SK-N-MC (cell line): ENCODE data around the gene CREBRF.
"Not testable (repeated sequence)": the region's sequence is repeated elsewhere in the genome, so short reads cannot be mapped to it uniquely, and the experiment has no call there.

ENCODE experiments used
- DNase-seq: peaks from one replicate; pipeline ENCODE4 v3.0.0-alpha.2; 2011; ENCODE audit warnings: low read depth, low spot score
- H3K27ac ChIP-seq: fragments of 200-600 bp; sonication (generic); 2 replicates; pipeline ENCODE4 v1.5.1; 2016; ENCODE audit warnings: mixed run types
- H3K36me3 ChIP-seq: fragments of 200-600 bp; sonication (generic); 2 replicates; pipeline ENCODE4 v1.6.1; 2017; ENCODE audit warnings: antibody characterized with exemption, low read length, mixed read lengths; ENCODE audit not compliant: insufficient read depth
- H3K4me3 ChIP-seq: fragments of 200-600 bp; sonication (generic); 2 replicates; pipeline ENCODE4 v1.5.1; 2016
- H3K9ac ChIP-seq: fragments of 200-600 bp; sonication (generic); 2 replicates; pipeline ENCODE4 v1.8.0; 2017; ENCODE audit warnings: mixed run types, mixed read lengths; ENCODE audit not compliant: insufficient read length
- H3K9me3 ChIP-seq: fragments of 200-600 bp; sonication (generic); 2 replicates; pipeline ENCODE4 v1.6.1; 2017; ENCODE audit warnings: low read depth, mild to moderate bottlenecking, antibody characterized with exemption, low read length, moderate library complexity, mixed read lengths
- EZH2 ChIP-seq: fragments of 200-600 bp; sonication (generic); IDR thresholded peaks from one replicate; pipeline ENCODE4 v1.6.1; 2017; ENCODE audit warnings: antibody characterized with exemption
- FOXP2 ChIP-seq: optimal IDR thresholded peaks from 2 replicates; pipeline ENCODE3; 2011; ENCODE audit warnings: mild to moderate bottlenecking, moderate library complexity; ENCODE audit not compliant: insufficient read depth; ENCODE audit errors: extremely low read length, control extremely low read depth
- POLR2AphosphoS5 ChIP-seq: IDR thresholded peaks from 2 replicates; pipeline ENCODE4 v1.6.1; 2012; ENCODE audit warnings: mild to moderate bottlenecking, low read depth, low read length, borderline replicate concordance

Gene CREBRF

GRCh38 chr5:173041881-173042762, 14.0 kb upstream of the CREBRF start:
- Histone ChIP-seq H3K9me3 (no peaks in the 10 kb centered on the region), H3K27ac (no peak overlapping the region), H3K36me3 (no peaks in the 10 kb centered on the region; the same call in 1 of the 2 replicates), H3K9ac (no peak overlapping the region), H3K4me3 (no peak overlapping the region)
- no peak for DNase-seq
- TF ChIP-seq EZH2, result no peak
- TF ChIP-seq POLR2AphosphoS5, result no peak
- TF ChIP-seq FOXP2, result no peak

GRCh38 chr5:173042763-173043107, 13.4 kb upstream of the CREBRF start:
- no peak for DNase-seq
- H3K36me3 ChIP-seq, result no peaks in the 10 kb centered on the region
- no peak overlapping the region for H3K4me3 ChIP-seq
- TF ChIP-seq EZH2, result no peak
- TF ChIP-seq FOXP2, result no peak
- TF ChIP-seq POLR2AphosphoS5, result no peak
- no peak overlapping the region for H3K9ac ChIP-seq
- no peak overlapping the region for H3K27ac ChIP-seq
- no peaks in the 10 kb centered on the region for H3K9me3 ChIP-seq

GRCh38 chr5:173045474-173045873, 10.7 kb upstream of the CREBRF start:
- TF ChIP-seq EZH2 (no peak), POLR2AphosphoS5 (no peak), FOXP2 (no peak)
- H3K9ac ChIP-seq, result no peak overlapping the region
- no peak for DNase-seq
- no peaks in the 10 kb centered on the region for H3K36me3 ChIP-seq
- H3K4me3 ChIP-seq, result no peak overlapping the region
- no peak overlapping the region for H3K27ac ChIP-seq
- H3K9me3 ChIP-seq, result no peaks in the 10 kb centered on the region

- not testable (repeated sequence) for H3K9me3 ChIP-seq, H3K27ac ChIP-seq, DNase-seq, H3K4me3 ChIP-seq, H3K9ac ChIP-seq, H3K36me3 ChIP-seq
Observed at GRCh38 chr5:173047096-173047837, 8.9 kb upstream of the CREBRF start.

- H3K4me3 ChIP-seq, result no peak overlapping the region
- TF ChIP-seq FOXP2 (no peak), EZH2 (no peak), POLR2AphosphoS5 (no peak)
- no peak overlapping the region for H3K9ac ChIP-seq
- no peaks in the 10 kb centered on the region for H3K36me3 ChIP-seq
- H3K27ac ChIP-seq, result no peak overlapping the region
- DNase-seq, result no peak
- H3K9me3 ChIP-seq, result no peaks in the 10 kb centered on the region
Observed at GRCh38 chr5:173047838-173048105, 8.4 kb upstream of the CREBRF start.

- no peak overlapping the region for H3K4me3 ChIP-seq
- H3K9ac ChIP-seq, result no peak overlapping the region
- DNase-seq, result no peak
- no peaks in the 10 kb centered on the region for H3K9me3 ChIP-seq
- no peaks in the 10 kb centered on the region for H3K36me3 ChIP-seq
- H3K27ac ChIP-seq, result no peak overlapping the region
- TF ChIP-seq POLR2AphosphoS5 (no peak), FOXP2 (no peak), EZH2 (no peak)
Observed at GRCh38 chr5:173050791-173051190, 5.4 kb upstream of the CREBRF start.

GRCh38 chr5:173051746-173052145, 4.4 kb upstream of the CREBRF start:
- Histone ChIP-seq H3K36me3 (no peaks in the 10 kb centered on the region), H3K4me3 (no peak overlapping the region), H3K9ac (no peak overlapping the region), H3K27ac (no peak overlapping the region), H3K9me3 (no peaks in the 10 kb centered on the region)
- no peak for TF ChIP-seq POLR2AphosphoS5
- TF ChIP-seq EZH2, result no peak
- no peak for TF ChIP-seq FOXP2
- no peak for DNase-seq

GRCh38 chr5:173053041-173053440, 3.1 kb upstream of the CREBRF start:
- TF ChIP-seq POLR2AphosphoS5 (no peak), FOXP2 (no peak), EZH2 (no peak)
- Histone ChIP-seq H3K4me3 (no peak overlapping the region), H3K27ac (no peak overlapping the region), H3K36me3 (no peaks in the 10 kb centered on the region), H3K9me3 (no peaks in the 10 kb centered on the region), H3K9ac (peak overlapping the region; percentile 33)
- no peak for DNase-seq
